HG02870 (cell line): ENCODE measurements around the gene DAB1.

Source experiments
- ATAC-seq: cut with Tn5 transposase; IDR thresholded peaks from one replicate; pipeline ENCODE4 v1.9.1; 2021; ENCODE audit warnings: mild to moderate bottlenecking, moderate library complexity; ENCODE audit not compliant: unreplicated experiment

DAB1 gene

DNA sequence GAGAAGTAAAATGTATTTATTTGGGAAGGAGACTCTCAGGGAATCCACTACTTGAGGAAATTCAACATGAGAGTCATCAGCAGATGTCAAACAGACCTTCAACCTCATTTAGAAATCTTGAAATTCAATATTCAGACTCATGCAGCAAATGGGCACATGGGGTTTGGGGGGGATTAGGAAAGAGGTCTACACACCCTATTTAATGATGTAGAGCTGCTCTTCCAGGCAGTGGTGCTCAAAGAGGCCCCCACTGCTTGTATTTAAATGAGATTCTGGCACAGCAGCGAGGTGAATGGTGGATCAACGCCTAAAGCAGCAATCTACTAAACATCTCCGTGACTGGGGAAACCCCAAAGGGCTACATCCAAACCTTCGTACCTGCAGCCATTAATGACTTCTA is 244.9 kb downstream of the DAB1 start:
- ATAC-seq: no peak

DNA sequence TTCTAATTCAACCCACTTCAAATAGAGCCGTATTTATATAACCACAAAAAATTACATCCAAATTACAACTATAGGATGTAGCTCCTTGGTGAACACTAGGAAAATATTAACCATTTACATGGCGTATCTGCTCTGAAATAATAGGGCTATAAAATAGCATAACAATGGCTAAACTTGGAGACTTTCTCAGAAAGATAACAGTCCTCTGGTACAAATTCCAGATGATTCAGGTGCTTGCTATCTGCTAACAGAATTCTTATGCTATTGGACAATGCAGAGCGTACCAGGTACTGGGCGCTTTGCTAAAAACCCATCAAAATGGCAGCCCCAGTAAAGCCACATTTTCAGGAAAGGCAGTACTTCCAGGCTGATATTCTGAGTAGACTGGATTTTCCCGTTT is 248.4 kb downstream of the DAB1 start:
- no peak for ATAC-seq

DNA sequence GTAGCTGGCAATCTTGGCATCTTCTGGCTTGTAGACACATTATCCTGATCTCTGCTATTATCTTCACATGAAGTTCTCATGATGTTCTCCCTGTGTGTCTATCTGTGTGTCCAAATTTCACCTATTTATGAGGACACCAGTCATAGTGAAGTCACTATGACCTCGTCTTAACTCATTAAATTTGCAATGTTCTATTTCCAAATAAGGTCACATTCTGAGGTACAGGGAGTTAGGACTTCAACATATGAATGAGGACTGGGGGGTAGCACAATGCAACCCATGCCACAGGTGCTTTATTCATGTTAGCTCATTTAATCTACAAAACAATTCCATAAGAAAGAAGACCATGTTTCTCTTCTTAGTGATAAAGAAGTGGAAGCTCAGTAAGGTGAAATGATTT is 251.8 kb downstream of the DAB1 start:
- no peak for ATAC-seq

- peak; percentile 55 for ATAC-seq
Measured at GRCh38 chr1:57167997-57168396, 255.9 kb downstream of the DAB1 start.

DNA sequence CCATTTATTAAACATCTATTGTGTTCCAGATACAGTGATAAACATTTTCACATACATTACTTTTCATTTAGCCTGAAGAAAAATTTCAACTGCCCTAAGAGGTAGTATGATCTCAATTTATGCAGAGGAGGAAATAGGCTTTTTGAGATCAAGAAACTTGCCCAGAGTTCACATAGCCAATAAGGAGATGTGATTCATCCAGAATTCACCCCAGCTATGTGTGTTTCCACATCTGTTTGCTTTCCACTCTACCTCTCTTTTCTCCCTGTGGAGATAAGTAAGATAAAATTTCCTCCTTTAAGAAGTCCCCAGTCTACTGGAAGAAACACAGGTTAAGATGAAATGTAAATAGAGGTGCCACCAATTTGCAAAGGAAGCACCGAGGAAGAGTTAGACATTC is 258.3 kb downstream of the DAB1 start:
- no peak for ATAC-seq

- ATAC-seq: peak; percentile 41
Measured at GRCh38 chr1:57164584-57164983, 259.3 kb downstream of the DAB1 start.

DNA sequence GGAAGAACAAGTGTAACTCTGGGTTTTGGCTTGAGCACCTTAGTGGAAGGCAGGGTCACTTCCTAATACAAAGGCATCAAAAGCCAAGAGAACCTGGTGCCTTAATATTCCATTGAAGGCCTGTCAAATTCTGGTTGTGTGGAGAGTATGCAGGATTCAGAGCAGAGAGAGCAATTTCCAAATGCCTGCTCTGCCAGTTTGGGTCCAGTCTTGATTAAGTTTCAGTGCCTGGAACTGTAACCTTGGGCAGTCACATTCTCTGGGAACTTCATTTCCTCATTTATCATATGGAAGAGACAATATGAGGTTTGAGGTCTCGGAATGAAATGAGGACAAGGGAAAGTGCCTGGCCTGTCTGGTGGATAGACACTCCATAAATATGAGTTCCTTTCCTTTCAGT is 260.1 kb downstream of the DAB1 start:
- no peak for ATAC-seq

GRCh38 chr1:57163325-57163724 is 260.5 kb downstream of the DAB1 start:
- no peak for ATAC-seq

GRCh38 chr1:57162607-57163261 is 261.1 kb downstream of the DAB1 start:
- no peak for ATAC-seq

DNA sequence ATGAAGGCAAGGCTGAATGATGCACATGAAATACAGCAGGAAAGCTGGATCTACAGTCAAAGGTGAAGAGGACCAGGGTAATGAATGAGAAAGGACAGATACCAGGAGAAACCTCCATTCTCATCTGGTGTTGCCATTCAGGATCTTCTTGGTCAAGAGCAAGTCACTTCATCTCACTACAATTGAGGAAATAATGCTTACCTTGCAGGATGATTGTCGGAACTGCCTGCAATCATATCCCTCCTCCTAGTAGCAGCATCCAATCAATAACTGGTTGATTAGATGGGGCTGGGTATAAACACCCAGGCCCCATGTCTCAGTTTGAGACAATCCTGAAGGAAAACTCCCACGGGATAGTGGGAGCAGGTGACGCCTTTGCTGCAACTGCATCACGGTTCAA is 263.3 kb downstream of the DAB1 start:
- no peak for ATAC-seq

DNA sequence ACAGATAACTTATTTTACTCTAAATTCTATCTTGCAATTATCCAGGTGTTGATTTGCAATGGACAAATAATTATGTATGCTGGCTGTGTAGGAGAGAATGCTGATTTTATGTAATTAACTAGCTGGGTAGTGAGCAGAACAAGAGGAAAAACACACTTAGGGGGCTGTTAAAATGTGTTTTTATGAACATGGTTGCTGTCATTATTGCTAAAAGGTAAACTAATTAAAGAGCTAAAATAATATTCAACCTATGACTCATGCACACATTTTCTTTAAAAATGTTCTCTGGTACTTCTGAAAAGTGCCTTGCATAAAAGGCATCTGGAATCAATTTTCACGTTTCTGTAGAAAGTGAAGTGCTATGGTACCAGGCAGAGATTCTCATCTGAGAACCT is 265.3 kb downstream of the DAB1 start:
- ATAC-seq: no peak

GRCh38 chr1:57157818-57158603 is 265.8 kb downstream of the DAB1 start:
- ATAC-seq: no peak

DNA sequence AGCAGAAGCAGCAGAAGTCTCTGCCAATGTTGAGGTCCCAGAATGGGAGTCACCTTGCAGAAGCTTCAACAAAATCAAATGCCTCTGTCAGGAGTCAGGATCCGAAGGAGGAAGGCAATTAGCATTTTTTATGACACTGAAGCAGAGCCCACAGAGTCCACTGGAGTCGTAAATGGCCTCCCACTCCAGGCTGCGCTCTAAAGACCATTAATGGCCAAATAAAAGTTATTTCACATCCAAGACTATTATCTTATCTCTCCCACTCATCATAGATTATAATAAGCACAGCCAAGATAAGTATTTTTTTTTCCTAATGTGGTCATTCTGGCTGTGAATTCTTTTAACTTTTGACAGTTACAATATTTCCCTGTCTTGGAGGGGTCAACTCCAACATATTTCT is 267.0 kb downstream of the DAB1 start:
- ATAC-seq: no peak

DNA sequence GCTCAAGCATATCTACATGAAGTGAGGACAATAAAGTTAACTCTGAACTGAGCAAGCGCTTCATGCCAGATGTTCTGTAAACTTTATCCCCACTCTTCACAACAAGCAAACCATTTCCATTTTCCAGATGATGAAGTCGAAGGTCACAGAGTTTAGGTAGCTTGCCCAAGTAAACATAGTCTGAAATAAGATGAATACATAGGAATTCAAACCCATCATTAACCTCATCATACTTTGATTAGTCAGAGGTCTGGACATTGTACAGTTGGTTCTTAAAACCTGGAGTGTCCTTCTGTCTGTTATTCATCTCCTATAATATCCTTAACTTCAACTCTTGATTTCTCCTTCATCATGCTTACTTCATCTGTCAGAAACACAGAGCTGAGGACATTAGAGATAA is 277.8 kb downstream of the DAB1 start:
- no peak for ATAC-seq

DNA sequence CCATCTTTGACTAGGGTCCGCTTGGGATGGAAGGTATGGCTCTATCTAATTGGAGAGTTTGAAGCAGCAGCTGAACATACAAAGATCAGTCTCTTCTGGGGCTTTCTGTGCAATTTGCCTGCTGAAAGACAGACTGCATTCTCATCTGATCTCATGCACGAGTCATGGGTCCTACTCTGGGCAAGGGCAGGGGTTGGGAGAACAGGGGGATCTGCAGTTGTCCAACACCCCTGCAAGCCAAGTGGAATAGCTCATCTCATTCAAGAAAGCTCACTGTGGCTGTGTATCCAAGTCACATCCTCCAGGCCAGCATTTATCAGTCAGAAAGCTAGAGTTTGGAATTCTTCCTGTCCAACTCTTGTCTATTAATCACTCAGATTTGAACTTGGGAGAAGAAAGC is 280.9 kb downstream of the DAB1 start:
- ATAC-seq: no peak

- no peak for ATAC-seq
Measured at GRCh38 chr1:57142169-57142568, 281.7 kb downstream of the DAB1 start.

DNA sequence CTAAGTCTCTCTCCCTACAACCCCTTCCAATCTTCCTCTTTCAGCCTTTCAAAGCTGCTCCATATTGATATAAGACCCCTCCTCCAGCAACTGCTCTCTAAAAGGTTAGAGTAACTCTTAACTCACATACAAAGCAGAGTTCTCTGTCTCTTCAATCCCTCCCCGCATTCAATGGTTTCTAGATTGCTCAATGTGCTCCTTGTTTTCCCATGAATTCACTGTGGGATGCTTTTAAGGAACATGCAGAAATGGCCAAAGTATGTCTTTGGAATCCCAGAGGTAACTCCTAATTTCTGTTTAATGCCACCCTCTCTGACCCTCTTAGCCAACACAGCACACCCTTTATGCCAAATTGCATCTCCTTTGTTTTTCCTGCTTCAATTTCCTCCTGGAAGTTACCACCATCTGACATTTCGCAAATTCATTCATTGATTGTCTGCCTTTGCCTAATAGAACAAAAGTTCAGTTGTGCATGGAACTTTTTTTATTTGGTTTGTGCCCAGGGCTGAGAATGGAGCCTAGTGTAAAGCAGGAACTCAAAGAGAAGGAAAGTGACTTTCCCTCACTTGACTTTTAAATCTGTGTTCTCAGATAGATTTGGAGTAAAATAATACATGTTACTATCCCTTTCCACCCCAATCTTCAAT is 285.3 kb downstream of the DAB1 start:
- ATAC-seq: no peak

- peak; percentile 79 for ATAC-seq
Measured at GRCh38 chr1:57137980-57138379, 285.9 kb downstream of the DAB1 start.

DNA sequence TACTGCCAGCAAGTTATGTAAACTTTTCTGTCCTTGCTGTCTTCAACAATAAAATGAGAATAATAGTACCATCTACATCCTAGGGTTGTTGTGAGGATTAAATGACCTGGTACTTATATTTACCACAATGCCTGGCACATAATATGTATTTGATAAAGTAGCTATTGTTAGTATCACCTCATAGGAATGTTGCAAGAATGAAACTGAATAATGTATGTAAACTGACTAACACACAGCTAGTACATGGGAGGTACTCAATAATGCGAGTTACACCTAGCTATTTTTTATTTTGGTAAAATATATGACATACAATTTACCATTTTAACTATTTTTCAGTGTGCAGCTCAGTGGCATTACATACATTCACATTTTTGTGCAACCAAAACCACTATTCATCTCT is 289.1 kb downstream of the DAB1 start:
- ATAC-seq: no peak

GRCh38 chr1:57133686-57134085 is 290.2 kb downstream of the DAB1 start:
- ATAC-seq: no peak

DNA sequence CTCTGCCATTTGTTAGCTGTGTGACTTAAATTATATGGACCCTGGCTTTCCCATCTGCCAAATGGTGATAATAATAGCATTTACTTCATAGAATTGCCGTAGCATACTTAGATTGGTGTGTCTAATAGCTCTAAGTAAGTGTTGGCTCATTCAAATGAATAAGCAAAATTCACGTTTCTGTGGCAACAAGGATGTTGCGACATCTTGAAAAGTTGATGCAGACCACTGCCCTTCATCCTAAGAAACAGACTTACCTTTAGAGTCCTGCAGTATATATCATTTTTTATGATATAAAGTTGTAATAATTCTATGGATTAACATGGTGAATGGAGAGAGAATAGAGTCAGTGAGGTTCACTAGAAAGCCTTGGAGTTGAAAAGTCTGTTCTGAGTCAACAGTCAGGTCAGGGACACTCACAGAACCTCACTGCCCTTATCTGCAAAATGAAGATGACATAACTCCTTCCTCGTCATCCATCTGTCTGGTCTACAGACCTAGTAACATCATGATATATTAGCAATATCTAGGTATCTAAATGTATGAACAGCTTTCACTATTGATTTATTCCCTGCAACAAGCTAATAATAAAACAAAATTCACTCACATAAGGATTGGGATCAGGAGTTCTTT is 290.8 kb downstream of the DAB1 start:
- ATAC-seq: no peak
